KMS-11 (cell line): ENCODE results near the gene MPPED1.

Source experiments
- H2AFZ ChIP-seq: fragments of 200-600 bp; sonication (generic); 2 replicates; pipeline ENCODE4 v1.6.1; 2016; ENCODE audit warnings: antibody characterized with exemption, mixed run types, low read depth
- H3K27ac ChIP-seq: fragments of 200-600 bp; sonication (generic); 2 replicates; pipeline ENCODE4 v1.6.1; 2016; ENCODE audit warnings: mild to moderate bottlenecking, mixed run types
- H3K27me3 ChIP-seq: fragments of 200-600 bp; sonication (generic); 2 replicates; pipeline ENCODE4 v1.6.1; 2017; ENCODE audit warnings: mild to moderate bottlenecking, low read depth, mixed run types, moderate library complexity; ENCODE audit not compliant: insufficient read depth
- H3K36me3 ChIP-seq: fragments of 200-600 bp; sonication (generic); 2 replicates; pipeline ENCODE4 v1.6.1; 2017; ENCODE audit warnings: mild to moderate bottlenecking, mixed run types; ENCODE audit not compliant: insufficient read depth
- H3K4me1 ChIP-seq: fragments of 200-600 bp; sonication (generic); 2 replicates; pipeline ENCODE4 v1.6.1; 2016; ENCODE audit warnings: mild to moderate bottlenecking, low read depth, mixed run types; ENCODE audit not compliant: poor library complexity, severe bottlenecking
- H3K4me2 ChIP-seq: fragments of 200-600 bp; sonication (generic); 2 replicates; pipeline ENCODE4 v1.7.0; 2016; ENCODE audit warnings: mild to moderate bottlenecking, mixed run types
- H3K4me3 ChIP-seq: fragments of 200-600 bp; sonication (generic); IDR thresholded peaks from 2 replicates; pipeline ENCODE4 v1.6.1; 2017; ENCODE audit warnings: low read depth, low read length, mixed read lengths; ENCODE audit not compliant: insufficient read depth
- H3K79me2 ChIP-seq: fragments of 200-600 bp; sonication (generic); 2 replicates; pipeline ENCODE4 v1.6.1; 2016; ENCODE audit warnings: low read depth, mixed run types; ENCODE audit not compliant: insufficient read depth
- H3K9ac ChIP-seq: fragments of 200-600 bp; sonication (generic); 2 replicates; pipeline ENCODE4 v1.6.1; 2016; ENCODE audit warnings: mild to moderate bottlenecking, mixed run types
- H4K20me1 ChIP-seq: fragments of 200-600 bp; sonication (generic); 2 replicates; pipeline ENCODE4 v1.6.1; 2016; ENCODE audit warnings: mild to moderate bottlenecking, mixed run types; ENCODE audit not compliant: insufficient read depth
- TF ChIP-seq, protein P1 (sequence below): fragments of 200-600 bp; sonication (generic); conservative IDR thresholded peaks from 2 replicates; pipeline ENCODE4 v1.6.1; 2017; ENCODE audit warnings: low read depth, mild to moderate bottlenecking, antibody characterized with exemption, low read length, moderate library complexity, mixed read lengths

MPPED1 gene

GRCh38 chr22:43436868-43437267 is 25.1 kb downstream of the MPPED1 start:
- Histone ChIP-seq H3K27ac (no peak overlapping the region), H3K79me2 (no peaks in the 10 kb centered on the region), H3K4me3 (no peak overlapping the region), H4K20me1 (no peaks in the 10 kb centered on the region), H3K9ac (no peak overlapping the region), H3K27me3 (peaks cover 37% of the 10 kb centered on the region), H2AFZ (no peak overlapping the region), H3K36me3 (no peaks in the 10 kb centered on the region), H3K4me1 (no peaks in the 10 kb centered on the region), H3K4me2 (no peak overlapping the region)
- TF ChIP-seq, protein P1, sequence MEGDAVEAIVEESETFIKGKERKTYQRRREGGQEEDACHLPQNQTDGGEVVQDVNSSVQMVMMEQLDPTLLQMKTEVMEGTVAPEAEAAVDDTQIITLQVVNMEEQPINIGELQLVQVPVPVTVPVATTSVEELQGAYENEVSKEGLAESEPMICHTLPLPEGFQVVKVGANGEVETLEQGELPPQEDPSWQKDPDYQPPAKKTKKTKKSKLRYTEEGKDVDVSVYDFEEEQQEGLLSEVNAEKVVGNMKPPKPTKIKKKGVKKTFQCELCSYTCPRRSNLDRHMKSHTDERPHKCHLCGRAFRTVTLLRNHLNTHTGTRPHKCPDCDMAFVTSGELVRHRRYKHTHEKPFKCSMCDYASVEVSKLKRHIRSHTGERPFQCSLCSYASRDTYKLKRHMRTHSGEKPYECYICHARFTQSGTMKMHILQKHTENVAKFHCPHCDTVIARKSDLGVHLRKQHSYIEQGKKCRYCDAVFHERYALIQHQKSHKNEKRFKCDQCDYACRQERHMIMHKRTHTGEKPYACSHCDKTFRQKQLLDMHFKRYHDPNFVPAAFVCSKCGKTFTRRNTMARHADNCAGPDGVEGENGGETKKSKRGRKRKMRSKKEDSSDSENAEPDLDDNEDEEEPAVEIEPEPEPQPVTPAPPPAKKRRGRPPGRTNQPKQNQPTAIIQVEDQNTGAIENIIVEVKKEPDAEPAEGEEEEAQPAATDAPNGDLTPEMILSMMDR: no peak

DNA sequence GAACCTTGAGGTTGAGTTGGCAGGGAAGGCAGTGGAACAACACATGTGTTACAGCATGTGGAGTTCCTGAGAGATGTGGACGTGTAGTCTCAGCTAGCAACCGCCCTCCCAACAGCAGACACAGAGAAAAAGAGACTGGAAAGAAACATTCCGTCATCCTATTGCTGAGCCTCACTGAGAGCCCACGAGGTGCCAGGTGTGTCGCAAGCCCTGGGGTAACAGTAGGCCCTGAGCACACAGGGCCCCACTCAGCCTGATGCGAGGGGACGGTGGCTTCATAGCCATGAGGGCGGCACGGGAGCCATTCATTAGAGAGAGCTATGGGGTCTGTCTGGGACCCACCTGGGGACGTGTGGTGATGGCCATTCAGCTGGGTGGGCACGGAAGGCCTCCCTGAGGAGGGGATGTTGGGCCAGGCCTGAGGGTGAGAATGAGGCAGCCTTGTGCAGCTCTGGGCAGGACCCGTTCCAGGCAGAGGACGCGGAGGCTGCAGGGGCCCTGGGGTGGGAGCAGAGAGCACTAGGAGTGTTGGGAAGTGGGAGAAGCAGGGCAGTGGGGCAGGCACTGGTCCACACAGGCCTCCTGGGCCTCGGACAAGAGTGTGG is 26.2 kb downstream of the MPPED1 start:
- H3K4me1 ChIP-seq: no peaks in the 10 kb centered on the region
- no peak overlapping the region for H3K9ac ChIP-seq
- no peak overlapping the region for H3K27ac ChIP-seq
- no peak overlapping the region for H2AFZ ChIP-seq
- H3K79me2 ChIP-seq: no peaks in the 10 kb centered on the region
- H3K36me3 ChIP-seq: no peaks in the 10 kb centered on the region
- H4K20me1 ChIP-seq: no peaks in the 10 kb centered on the region
- no peak overlapping the region for H3K4me3 ChIP-seq
- TF ChIP-seq, protein P1: no peak
- peaks cover 39% of the 10 kb centered on the region for H3K27me3 ChIP-seq
- H3K4me2 ChIP-seq: no peak overlapping the region

- H3K4me3 ChIP-seq: no peak overlapping the region
- H3K9ac ChIP-seq: no peak overlapping the region
- no peaks in the 10 kb centered on the region for H3K79me2 ChIP-seq
- no peaks in the 10 kb centered on the region for H3K4me1 ChIP-seq
- peaks cover 40% of the 10 kb centered on the region for H3K27me3 ChIP-seq
- H3K27ac ChIP-seq: no peak overlapping the region
- H3K36me3 ChIP-seq: no peaks in the 10 kb centered on the region
- TF ChIP-seq, protein P1: no peak
- no peak overlapping the region for H3K4me2 ChIP-seq
- no peak overlapping the region for H2AFZ ChIP-seq
- no peaks in the 10 kb centered on the region for H4K20me1 ChIP-seq
These were observed 27.0 kb downstream of the MPPED1 start for GRCh38 chr22:43438666-43439347.

DNA sequence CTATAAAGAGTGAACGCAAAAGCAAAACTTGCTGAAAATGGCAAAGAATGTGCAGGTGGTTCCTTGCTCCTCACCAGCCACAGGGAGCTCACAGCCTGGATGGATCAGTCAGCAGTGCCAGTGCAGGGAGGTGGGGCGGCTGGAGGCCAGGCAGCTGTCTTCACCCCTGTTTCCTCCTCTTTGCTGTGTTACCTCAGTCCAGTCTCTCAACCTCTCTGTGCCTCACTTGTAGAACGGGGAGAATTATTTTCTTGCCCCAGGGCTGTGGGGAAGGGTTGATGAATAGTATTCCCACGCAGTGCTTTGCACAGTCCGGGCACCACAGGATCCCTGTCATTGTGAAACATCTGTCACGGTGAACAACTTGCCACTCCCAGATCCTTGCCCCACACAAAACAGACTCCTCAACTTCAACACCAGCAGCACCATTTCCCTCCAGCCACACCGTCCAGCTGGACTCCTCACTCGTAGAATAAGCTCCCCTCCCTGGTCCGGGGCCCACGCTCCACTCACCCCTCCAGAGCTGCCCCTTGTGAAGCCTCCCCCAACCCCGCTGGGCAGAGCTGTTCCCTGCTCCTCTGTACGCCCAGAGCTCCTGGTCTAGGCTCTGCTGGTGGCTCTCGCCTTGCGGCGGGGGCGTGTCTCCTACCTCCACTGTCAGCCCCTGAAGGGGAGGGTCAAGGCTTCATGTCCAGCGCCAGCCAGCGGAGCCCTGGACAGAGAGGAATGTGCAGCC is 27.7 kb downstream of the MPPED1 start:
- TF ChIP-seq, protein P1: no peak
- H4K20me1 ChIP-seq: no peaks in the 10 kb centered on the region
- no peak overlapping the region for H2AFZ ChIP-seq
- H3K4me3 ChIP-seq: no peak overlapping the region
- no peaks in the 10 kb centered on the region for H3K79me2 ChIP-seq
- no peaks in the 10 kb centered on the region for H3K4me1 ChIP-seq
- no peaks in the 10 kb centered on the region for H3K36me3 ChIP-seq
- H3K4me2 ChIP-seq: no peak overlapping the region
- no peak overlapping the region for H3K9ac ChIP-seq
- H3K27ac ChIP-seq: no peak overlapping the region
- peaks cover 40% of the 10 kb centered on the region for H3K27me3 ChIP-seq
